KMS-11 (cell line): ENCODE data around the gene RASL12.

Experiments used
- H2AFZ ChIP-seq: fragments of 200-600 bp; sonication (generic); 2 replicates; pipeline ENCODE4 v1.6.1; 2016; ENCODE audit warnings: antibody characterized with exemption, mixed run types, low read depth
- H3K27ac ChIP-seq: fragments of 200-600 bp; sonication (generic); 2 replicates; pipeline ENCODE4 v1.6.1; 2016; ENCODE audit warnings: mild to moderate bottlenecking, mixed run types
- H3K27me3 ChIP-seq: fragments of 200-600 bp; sonication (generic); 2 replicates; pipeline ENCODE4 v1.6.1; 2017; ENCODE audit warnings: mild to moderate bottlenecking, low read depth, mixed run types, moderate library complexity; ENCODE audit not compliant: insufficient read depth
- H3K36me3 ChIP-seq: fragments of 200-600 bp; sonication (generic); 2 replicates; pipeline ENCODE4 v1.6.1; 2017; ENCODE audit warnings: mild to moderate bottlenecking, mixed run types; ENCODE audit not compliant: insufficient read depth
- H3K4me1 ChIP-seq: fragments of 200-600 bp; sonication (generic); 2 replicates; pipeline ENCODE4 v1.6.1; 2016; ENCODE audit warnings: mild to moderate bottlenecking, low read depth, mixed run types; ENCODE audit not compliant: poor library complexity, severe bottlenecking
- H3K4me2 ChIP-seq: fragments of 200-600 bp; sonication (generic); 2 replicates; pipeline ENCODE4 v1.7.0; 2016; ENCODE audit warnings: mild to moderate bottlenecking, mixed run types
- H3K4me3 ChIP-seq: fragments of 200-600 bp; sonication (generic); IDR thresholded peaks from 2 replicates; pipeline ENCODE4 v1.6.1; 2017; ENCODE audit warnings: low read depth, low read length, mixed read lengths; ENCODE audit not compliant: insufficient read depth
- H3K79me2 ChIP-seq: fragments of 200-600 bp; sonication (generic); 2 replicates; pipeline ENCODE4 v1.6.1; 2016; ENCODE audit warnings: low read depth, mixed run types; ENCODE audit not compliant: insufficient read depth
- H3K9ac ChIP-seq: fragments of 200-600 bp; sonication (generic); 2 replicates; pipeline ENCODE4 v1.6.1; 2016; ENCODE audit warnings: mild to moderate bottlenecking, mixed run types
- H4K20me1 ChIP-seq: fragments of 200-600 bp; sonication (generic); 2 replicates; pipeline ENCODE4 v1.6.1; 2016; ENCODE audit warnings: mild to moderate bottlenecking, mixed run types; ENCODE audit not compliant: insufficient read depth
- CTCF ChIP-seq: fragments of 200-600 bp; sonication (generic); conservative IDR thresholded peaks from 2 replicates; pipeline ENCODE4 v1.6.1; 2017; ENCODE audit warnings: low read depth, mild to moderate bottlenecking, antibody characterized with exemption, low read length, moderate library complexity, mixed read lengths

RASL12 gene

GRCh38 chr15:65106011-65106590 is 38.3 kb upstream of the RASL12 start:
- Histone ChIP-seq H3K9ac (no peak overlapping the region), H3K27ac (no peak overlapping the region), H4K20me1 (no peaks in the 10 kb centered on the region), H2AFZ (no peak overlapping the region), H3K36me3 (no peaks in the 10 kb centered on the region), H3K4me2 (no peak overlapping the region), H3K27me3 (no peaks in the 10 kb centered on the region), H3K79me2 (no peaks in the 10 kb centered on the region), H3K4me1 (no peaks in the 10 kb centered on the region), H3K4me3 (no peak overlapping the region)
- TF ChIP-seq CTCF: no peak

GRCh38 chr15:65105038-65105437 is 37.2 kb upstream of the RASL12 start:
- Histone ChIP-seq H3K4me1 (no peaks in the 10 kb centered on the region), H3K27me3 (no peaks in the 10 kb centered on the region), H3K36me3 (no peaks in the 10 kb centered on the region), H3K27ac (no peak overlapping the region), H4K20me1 (no peaks in the 10 kb centered on the region), H3K9ac (no peak overlapping the region), H2AFZ (no peak overlapping the region), H3K4me2 (no peak overlapping the region), H3K79me2 (no peaks in the 10 kb centered on the region), H3K4me3 (no peak overlapping the region)
- TF ChIP-seq CTCF: no peak

- Histone ChIP-seq H3K4me1 (no peaks in the 10 kb centered on the region), H3K36me3 (no peaks in the 10 kb centered on the region), H3K4me3 (no peak overlapping the region), H2AFZ (no peak overlapping the region), H3K27ac (no peak overlapping the region), H3K27me3 (no peaks in the 10 kb centered on the region), H3K4me2 (no peak overlapping the region), H3K9ac (no peak overlapping the region), H4K20me1 (no peaks in the 10 kb centered on the region), H3K79me2 (no peaks in the 10 kb centered on the region)
- TF ChIP-seq CTCF: no peak
Measured at GRCh38 chr15:65102912-65103311, 35.1 kb upstream of the RASL12 start.

- TF ChIP-seq CTCF: 0 out of 2 replicates have a peak, but pooled peaks have one; percentile 13
- Histone ChIP-seq H3K36me3 (no peaks in the 10 kb centered on the region), H3K4me3 (no peak overlapping the region), H3K4me2 (no peak overlapping the region), H3K79me2 (no peaks in the 10 kb centered on the region), H3K27me3 (no peaks in the 10 kb centered on the region), H3K9ac (no peak overlapping the region), H3K4me1 (no peaks in the 10 kb centered on the region), H3K27ac (no peak overlapping the region), H2AFZ (no peak overlapping the region), H4K20me1 (no peaks in the 10 kb centered on the region)
Measured at GRCh38 chr15:65101891-65102708, 34.3 kb upstream of the RASL12 start.
